Ishikawa (cell line): ENCODE measurements around the gene PRKN.

Experiments used
- CEBPB ChIP-seq: IDR thresholded peaks from 2 replicates; pipeline ENCODE4 v1.6.1; 2012
- CREB1 ChIP-seq: IDR thresholded peaks from 2 replicates; pipeline ENCODE4 v1.6.1; 2012; ENCODE audit warnings: low read depth
- MAX ChIP-seq: IDR thresholded peaks from 2 replicates; pipeline ENCODE4 v1.6.1; 2012
- RAD21 ChIP-seq: IDR thresholded peaks from 2 replicates; pipeline ENCODE4 v1.6.1; 2012; ENCODE audit warnings: low read depth
- REST ChIP-seq: IDR thresholded peaks from 2 replicates; pipeline ENCODE4 v1.6.1; 2012; ENCODE audit warnings: low read depth, mild to moderate bottlenecking
- TEAD4 ChIP-seq: IDR thresholded peaks from 2 replicates; pipeline ENCODE4 v1.6.1; 2012

GRCh38 chr6:161493576-161494118 is 1233.9 kb downstream of the PRKN start:
- TF ChIP-seq REST = no peak
- no peak for TF ChIP-seq CEBPB
- TF ChIP-seq MAX = no peak
- TF ChIP-seq RAD21 = no peak
- no peak for TF ChIP-seq TEAD4
- TF ChIP-seq CREB1 = no peak
